CD4-positive, alpha-beta T cell treated with Interleukin-21 for 1 hour (primary cell): ENCODE data around the gene COPZ1.
"Not testable (repeated sequence)": the region's sequence is repeated elsewhere in the genome, so short reads cannot be mapped to it uniquely, and the experiment has no call there.

ENCODE experiments used
- DNase-seq: peaks from one replicate; pipeline ENCODE4 v3.0.0-alpha.2; 2020

The COPZ1 gene

GRCh38 chr12:54294953-54295566 is 29.9 kb upstream of the COPZ1 start:
- DNase-seq: no peak

- no peak for DNase-seq
Measured at GRCh38 chr12:54296393-54297099, 28.4 kb upstream of the COPZ1 start.

- DNase-seq: no peak
Measured at GRCh38 chr12:54298904-54299303, 26.0 kb upstream of the COPZ1 start.

- DNase-seq: no peak
Measured at GRCh38 chr12:54299515-54300224, 25.3 kb upstream of the COPZ1 start.

- DNase-seq: no peak
Measured at GRCh38 chr12:54300225-54300731, 24.7 kb upstream of the COPZ1 start.

- DNase-seq: no peak
Measured at GRCh38 chr12:54300732-54301427, 24.1 kb upstream of the COPZ1 start, which contains the start of gene NFE2. TSS of gene NFE2 (minus strand) at chr12:54301015. CDS start at chr12:54295248, 5,767 bp downstream.

- no peak for DNase-seq
Measured at GRCh38 chr12:54301428-54302048, 23.4 kb upstream of the COPZ1 start.

GRCh38 chr12:54303640-54304039 is 21.3 kb upstream of the COPZ1 start:
- no peak for DNase-seq

GRCh38 chr12:54304187-54304810 is 20.6 kb upstream of the COPZ1 start:
- peak; percentile 45 for DNase-seq

GRCh38 chr12:54306925-54307741 is 17.8 kb upstream of the COPZ1 start:
- peak; percentile 55 for DNase-seq

GRCh38 chr12:54311051-54311450 is 13.9 kb upstream of the COPZ1 start:
- DNase-seq: no peak

- DNase-seq: not testable (repeated sequence)
Measured at GRCh38 chr12:54312309-54312708, 12.6 kb upstream of the COPZ1 start.

GRCh38 chr12:54321363-54321762 is 3.6 kb upstream of the COPZ1 start:
- no peak for DNase-seq

- not testable (repeated sequence) for DNase-seq
Measured at GRCh38 chr12:54325442-54326109, 645 bp downstream of the COPZ1 start.

GRCh38 chr12:54328595-54329337 is 3.8 kb downstream of the COPZ1 start:
- no peak for DNase-seq

- DNase-seq: no peak
Measured at GRCh38 chr12:54329759-54330158, 4.8 kb downstream of the COPZ1 start.

GRCh38 chr12:54330442-54330841 is 5.5 kb downstream of the COPZ1 start:
- DNase-seq: no peak

GRCh38 chr12:54331461-54331860 is 6.5 kb downstream of the COPZ1 start:
- DNase-seq: no peak

- no peak for DNase-seq
Measured at GRCh38 chr12:54333420-54334034, 8.6 kb downstream of the COPZ1 start.
